DND-41 (cell line): ENCODE measurements around the gene HEYL.

Experiments used
- ATAC-seq: fragments of 200-7000 bp; cut with Tn5 transposase; 3 replicates; pipeline ENCODE4 v1.9.1; 2021; ENCODE audit warnings: low read depth; ENCODE audit not compliant: insufficient read depth
- DNase-seq: peaks from one replicate; pipeline ENCODE4 v3.0.0-alpha.2; 2020
- H2AFZ ChIP-seq: 2 replicates; pipeline ENCODE4 v1.6.0; 2012; ENCODE audit warnings: low read depth, low read length
- H3K27ac ChIP-seq: 2 replicates; pipeline ENCODE4 v1.5.1; 2012; ENCODE audit warnings: low read length, inconsistent platforms
- H3K27me3 ChIP-seq: fragments of 200-600 bp; sonication (generic); 2 replicates; pipeline ENCODE4 v1.6.0; 2012; ENCODE audit warnings: low read length, mild to moderate bottlenecking, inconsistent platforms; ENCODE audit not compliant: insufficient read depth, poor library complexity
- H3K36me3 ChIP-seq: 2 replicates; pipeline ENCODE4 v1.5.1; 2012; ENCODE audit warnings: low read length, inconsistent platforms; ENCODE audit not compliant: insufficient read depth
- H3K4me1 ChIP-seq: 2 replicates; pipeline ENCODE4 v1.5.1; 2012; ENCODE audit warnings: mild to moderate bottlenecking, low read length; ENCODE audit not compliant: insufficient read depth
- H3K4me2 ChIP-seq: 2 replicates; pipeline ENCODE4 v1.6.0; 2012; ENCODE audit warnings: mild to moderate bottlenecking, moderate library complexity, low read length, inconsistent platforms; ENCODE audit not compliant: insufficient read depth
- H3K4me3 ChIP-seq, 2 experiments: fragments of 200-600 bp in 1 of 2; shearing (Covaris generic) in 1 of 2; 2 replicates each; pipeline ENCODE4 v1.5.1; 2012 to 2016; ENCODE audit warnings: inconsistent platforms in 2 of 2, low read length in 2 of 2, mild to moderate bottlenecking in 2 of 2, low read depth in 1 of 2, moderate library complexity in 1 of 2
- H3K79me2 ChIP-seq: 2 replicates; pipeline ENCODE4 v1.6.0; 2012; ENCODE audit warnings: low read length, inconsistent platforms; ENCODE audit not compliant: insufficient read depth
- H3K9ac ChIP-seq: 2 replicates; pipeline ENCODE4 v1.6.0; 2012; ENCODE audit warnings: low read depth, mild to moderate bottlenecking, inconsistent platforms, low read length, moderate library complexity
- H3K9me3 ChIP-seq: 2 replicates; pipeline ENCODE4 v1.5.1; 2012; ENCODE audit warnings: low read length, moderate library complexity, mild to moderate bottlenecking, inconsistent platforms; ENCODE audit not compliant: insufficient read depth, severe bottlenecking
- H4K20me1 ChIP-seq: 2 replicates; pipeline ENCODE4 v1.6.0; 2012; ENCODE audit warnings: low read length; ENCODE audit not compliant: insufficient read depth
- CTCF ChIP-seq: IDR thresholded peaks from 2 replicates; pipeline ENCODE4 v1.5.1; 2012; ENCODE audit warnings: borderline replicate concordance, low read length, moderate library complexity, mild to moderate bottlenecking; ENCODE audit not compliant: poor library complexity, severe bottlenecking; ENCODE audit errors: extremely low read depth
- EZH2 ChIP-seq: IDR thresholded peaks from 3 replicates; pipeline ENCODE4 v1.6.1; 2012; ENCODE audit warnings: borderline replicate concordance, low read depth, mild to moderate bottlenecking, moderate library complexity, low read length, inconsistent platforms; ENCODE audit not compliant: severe bottlenecking

Gene HEYL

GRCh38 chr1:39617488-39618049 is 21.9 kb downstream of the HEYL start:
- DNase-seq (no peak), ATAC-seq (no peak)
- TF ChIP-seq CTCF (no peak), EZH2 (no peak)
- Histone ChIP-seq H3K9me3 (no peaks in the 10 kb centered on the region), H4K20me1 (no peaks in the 10 kb centered on the region), H3K27ac (no peak overlapping the region), H3K9ac (no peak overlapping the region), H3K4me2 (no peak overlapping the region), H3K27me3 (peaks cover 3% of the 10 kb centered on the region), H3K36me3 (no peaks in the 10 kb centered on the region), H2AFZ (no peak overlapping the region), H3K4me3 (no peak overlapping the region), H3K79me2 (no peaks in the 10 kb centered on the region), H3K4me1 (no peaks in the 10 kb centered on the region)

GRCh38 chr1:39615086-39615673 is 24.3 kb downstream of the HEYL start:
- DNase-seq (no peak), ATAC-seq (no peak)
- Histone ChIP-seq H3K9me3 (no peaks in the 10 kb centered on the region), H3K27ac (no peak overlapping the region), H3K36me3 (no peaks in the 10 kb centered on the region), H3K79me2 (no peaks in the 10 kb centered on the region), H3K4me2 (no peak overlapping the region), H3K27me3 (peaks cover 3% of the 10 kb centered on the region), H3K9ac (no peak overlapping the region), H4K20me1 (no peaks in the 10 kb centered on the region), H3K4me3 (no peak overlapping the region), H3K4me1 (no peaks in the 10 kb centered on the region), H2AFZ (no peak overlapping the region)
- TF ChIP-seq CTCF (no peak), EZH2 (no peak)

- Histone ChIP-seq H3K27me3 (peaks cover 2% of the 10 kb centered on the region), H3K27ac (no peak overlapping the region), H3K4me2 (no peak overlapping the region), H3K4me3 (no peak overlapping the region), H3K4me1 (no peaks in the 10 kb centered on the region), H3K9ac (no peak overlapping the region), H3K79me2 (no peaks in the 10 kb centered on the region), H3K9me3 (no peaks in the 10 kb centered on the region), H2AFZ (no peak overlapping the region), H4K20me1 (no peaks in the 10 kb centered on the region), H3K36me3 (no peaks in the 10 kb centered on the region)
- ATAC-seq = no peak
- no peak for DNase-seq
- no peak for TF ChIP-seq CTCF
- TF ChIP-seq EZH2 = no peak
Measured at GRCh38 chr1:39614488-39614887, 25.0 kb downstream of the HEYL start.

- Histone ChIP-seq H3K9me3 (no peaks in the 10 kb centered on the region), H3K4me1 (no peaks in the 10 kb centered on the region), H2AFZ (no peak overlapping the region), H3K4me2 (no peak overlapping the region), H3K9ac (no peak overlapping the region), H3K27me3 (peaks cover 3% of the 10 kb centered on the region), H3K27ac (no peak overlapping the region), H3K79me2 (no peaks in the 10 kb centered on the region), H3K36me3 (no peaks in the 10 kb centered on the region), H3K4me3 (no peak overlapping the region), H4K20me1 (no peaks in the 10 kb centered on the region)
- DNase-seq = no peak
- no peak for ATAC-seq
- no peak for TF ChIP-seq CTCF
- no peak for TF ChIP-seq EZH2
Measured at GRCh38 chr1:39613250-39613649, 26.2 kb downstream of the HEYL start.
